C1 segment of cervical spinal cord (tissue), 14 donors: ENCODE measurements around the gene UCP2.

Source experiments
- DNase-seq, 14 donors: peaks; one replicate each; lab custom pipeline; 2025; lab: John Stamatoyannopoulos, UW

UCP2 gene, protein sequence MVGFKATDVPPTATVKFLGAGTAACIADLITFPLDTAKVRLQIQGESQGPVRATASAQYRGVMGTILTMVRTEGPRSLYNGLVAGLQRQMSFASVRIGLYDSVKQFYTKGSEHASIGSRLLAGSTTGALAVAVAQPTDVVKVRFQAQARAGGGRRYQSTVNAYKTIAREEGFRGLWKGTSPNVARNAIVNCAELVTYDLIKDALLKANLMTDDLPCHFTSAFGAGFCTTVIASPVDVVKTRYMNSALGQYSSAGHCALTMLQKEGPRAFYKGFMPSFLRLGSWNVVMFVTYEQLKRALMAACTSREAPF

DNA sequence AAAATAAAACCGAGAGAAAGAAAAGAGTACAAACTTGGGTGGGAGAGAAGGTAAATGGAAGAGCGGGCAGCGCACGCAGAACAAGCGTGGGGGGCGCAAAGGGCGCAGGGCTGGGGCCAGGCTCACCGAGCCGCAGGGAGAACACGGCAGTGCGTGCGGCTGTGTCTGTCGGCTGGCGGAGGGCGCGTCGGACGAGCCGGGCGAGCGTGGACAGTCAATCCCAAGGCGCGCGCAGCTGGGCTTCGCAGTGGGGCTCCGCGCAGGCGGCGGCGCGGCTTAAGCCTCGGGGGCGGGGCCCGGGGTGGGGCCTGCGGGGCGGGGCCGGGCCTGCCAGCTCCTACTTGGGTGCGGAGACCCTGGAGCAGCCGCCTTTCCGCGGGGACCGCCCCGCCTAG is at the start of gene UCP2:
Gene UCP2, minus strand, starts transcription at position 249 of the 395 bp plus-strand sequence. CDS start 4,465 bp downstream, outside the sequence.
- peak in 9 of 14 donors; percentile 69 to 88 (median 83) for DNase-seq

DNA sequence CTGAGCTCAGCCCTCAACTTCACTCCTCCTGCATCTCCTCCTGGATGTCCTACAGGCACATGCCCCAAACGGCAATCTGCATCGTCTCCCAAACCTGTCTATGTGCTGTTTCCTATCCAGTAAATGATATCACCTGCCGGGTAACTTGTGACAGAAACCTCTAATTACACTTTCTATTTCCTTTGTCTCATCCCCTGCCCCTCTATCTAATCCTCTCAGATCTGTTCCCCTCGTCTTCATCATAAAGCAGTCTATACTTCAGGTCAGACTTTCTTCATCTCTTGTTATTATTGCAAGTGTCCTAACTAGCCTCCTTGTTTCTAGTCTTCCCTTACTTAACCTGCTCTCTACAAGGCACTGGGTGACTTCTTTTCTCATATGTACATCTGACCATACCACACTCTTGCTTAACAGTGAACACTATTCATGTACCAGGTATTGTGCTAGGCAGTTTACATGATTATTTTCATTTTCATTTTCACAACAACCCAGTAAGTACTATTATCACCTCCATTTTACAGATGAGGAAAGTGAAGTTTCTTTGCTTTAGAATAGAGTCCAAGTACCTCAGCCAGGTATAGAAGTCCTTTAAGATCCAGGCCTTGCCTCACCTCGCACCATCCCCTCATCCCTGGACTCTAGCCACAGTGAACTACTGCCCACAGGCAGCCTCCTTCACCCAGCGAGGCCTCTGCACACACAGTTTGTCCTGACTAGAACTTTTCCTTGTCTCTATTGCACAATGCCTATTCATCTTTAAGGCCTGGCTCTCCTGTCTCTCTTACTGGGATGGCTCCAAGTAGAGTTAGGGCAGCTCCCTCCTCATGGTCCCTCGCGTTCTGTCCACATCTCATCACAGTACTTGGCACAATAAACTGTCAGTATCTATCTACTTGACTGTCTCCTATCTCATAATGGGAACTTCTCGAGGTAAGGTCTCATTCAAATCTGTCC is 48.4 kb upstream of the UCP2 start:
- no peak for DNase-seq

DNA sequence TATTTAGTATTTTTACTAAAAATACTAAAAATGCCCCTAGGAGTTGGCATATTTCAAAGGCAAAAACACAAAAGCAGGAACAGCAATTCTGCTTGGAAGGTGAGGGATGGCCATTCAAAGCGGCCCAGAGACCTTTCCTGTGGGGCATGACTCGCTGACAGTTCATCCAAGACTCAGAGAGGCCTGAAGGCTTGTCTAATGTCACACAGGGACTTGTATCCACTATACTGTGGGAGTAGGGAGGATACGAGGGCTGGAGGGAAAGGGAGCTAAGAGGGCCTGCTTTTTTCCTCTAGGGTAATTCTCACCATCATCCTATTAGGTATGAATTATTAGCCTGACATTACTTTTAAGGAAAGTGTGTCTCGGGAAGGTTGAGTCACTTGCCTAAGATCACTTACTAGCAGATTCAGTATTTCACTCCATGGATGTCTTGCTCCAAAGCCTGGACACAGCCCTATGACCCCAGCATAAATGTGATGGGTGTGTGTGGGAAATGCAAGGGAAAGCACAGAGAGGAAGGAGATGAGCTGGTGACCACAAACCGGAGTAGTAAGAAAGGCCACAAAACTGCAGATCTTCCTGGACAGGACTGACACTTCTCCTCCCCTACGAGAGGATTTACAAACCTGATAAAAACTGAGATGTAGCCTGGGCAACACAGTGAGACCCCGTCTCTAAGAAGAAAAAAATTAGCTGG is 43.0 kb upstream of the UCP2 start:
- no peak for DNase-seq

DNA sequence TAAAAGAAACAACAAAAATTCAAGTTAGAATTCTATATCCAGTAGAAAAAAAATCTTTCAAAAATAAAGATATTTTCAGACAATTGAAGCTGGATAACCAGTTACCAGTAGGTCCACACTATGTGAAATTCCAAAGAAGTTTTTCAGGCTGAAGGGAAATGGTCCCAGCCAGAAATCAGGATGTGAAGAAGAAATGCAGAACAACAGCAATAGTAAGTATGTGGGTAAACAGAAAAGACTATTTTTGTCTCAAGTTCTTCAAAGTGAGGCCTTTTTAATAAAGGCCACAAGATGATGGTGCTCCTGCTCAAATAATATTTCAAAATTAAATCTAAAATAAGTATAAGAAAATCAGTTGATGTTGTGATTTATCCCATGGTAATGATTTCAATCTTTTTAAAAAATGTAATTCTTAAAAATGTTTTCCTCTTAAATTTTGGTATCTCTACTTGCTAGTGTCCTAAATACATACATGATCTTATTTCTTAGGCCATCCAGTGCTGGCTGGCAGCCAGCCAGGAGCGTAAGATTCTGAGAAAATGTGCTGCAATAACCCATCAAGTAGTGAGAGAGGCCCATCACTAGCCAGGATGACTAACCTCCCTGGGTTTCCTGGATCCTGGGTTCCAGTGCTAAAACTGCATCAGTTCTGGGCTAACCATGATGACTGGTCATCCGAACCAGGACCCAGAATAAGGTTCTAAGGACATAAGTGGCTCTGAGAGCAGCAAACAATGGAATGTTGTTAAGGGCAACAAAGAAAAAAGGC is 41.8 kb upstream of the UCP2 start:
- no peak for DNase-seq

DNA sequence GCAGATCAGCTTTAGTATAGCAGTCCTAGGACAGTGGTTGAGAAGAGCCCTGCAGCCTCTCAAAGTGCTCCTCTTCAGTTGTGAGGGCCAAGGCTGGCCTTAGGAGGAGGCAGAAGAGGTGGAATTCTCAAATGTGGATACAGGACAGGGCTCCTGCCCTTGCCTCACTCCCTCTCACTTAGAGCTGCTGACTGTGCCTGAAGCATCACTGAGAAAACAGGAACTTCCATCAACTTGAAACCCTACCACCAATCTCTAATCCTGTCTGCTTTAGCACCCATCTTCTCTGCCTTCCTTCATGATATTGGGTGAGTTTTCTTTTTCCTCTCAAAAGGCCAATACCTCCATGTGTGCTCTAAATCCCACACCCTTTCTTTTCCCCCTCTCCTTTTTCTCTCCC is 40.6 kb upstream of the UCP2 start:
- no peak for DNase-seq

DNA sequence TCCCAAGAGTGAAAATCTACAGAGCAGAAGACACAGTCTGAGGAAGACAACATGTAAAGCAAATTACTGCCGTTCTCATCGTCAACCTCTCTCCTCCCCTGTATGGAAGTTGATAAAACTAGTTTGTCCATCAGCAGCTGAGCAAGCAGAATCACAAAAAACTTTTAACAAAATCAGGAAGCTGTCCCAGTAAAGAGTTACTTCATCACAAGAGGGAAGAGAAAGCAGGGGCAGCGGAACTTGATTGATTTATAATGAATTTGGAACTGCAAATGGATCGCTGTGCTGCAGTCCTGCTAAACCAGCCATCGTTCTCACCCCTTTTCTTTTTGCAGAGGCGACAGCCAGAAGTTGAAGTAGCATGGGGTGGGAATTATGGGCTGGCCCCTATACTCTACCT is 39.9 kb upstream of the UCP2 start:
- DNase-seq: no peak

DNA sequence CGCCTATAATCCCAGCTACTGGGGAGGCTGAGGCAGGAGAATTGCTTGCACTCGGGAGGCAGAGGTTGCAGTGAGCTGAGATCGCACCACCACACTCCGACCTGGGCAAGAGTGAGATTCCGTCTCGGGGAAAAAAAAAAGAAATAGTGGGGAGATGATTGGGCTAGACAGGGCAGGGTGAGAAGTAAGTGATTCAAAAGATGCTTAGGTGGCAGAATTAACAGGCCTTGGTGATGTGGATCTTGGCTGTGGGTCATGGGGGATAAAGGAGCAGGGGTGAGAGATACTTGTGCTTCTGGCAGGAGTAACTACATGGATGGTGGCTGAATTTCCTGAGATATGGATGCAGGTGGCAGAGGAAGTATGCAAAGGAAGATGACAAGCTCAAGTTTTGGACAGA is 39.4 kb upstream of the UCP2 start:
- DNase-seq: no peak

DNA sequence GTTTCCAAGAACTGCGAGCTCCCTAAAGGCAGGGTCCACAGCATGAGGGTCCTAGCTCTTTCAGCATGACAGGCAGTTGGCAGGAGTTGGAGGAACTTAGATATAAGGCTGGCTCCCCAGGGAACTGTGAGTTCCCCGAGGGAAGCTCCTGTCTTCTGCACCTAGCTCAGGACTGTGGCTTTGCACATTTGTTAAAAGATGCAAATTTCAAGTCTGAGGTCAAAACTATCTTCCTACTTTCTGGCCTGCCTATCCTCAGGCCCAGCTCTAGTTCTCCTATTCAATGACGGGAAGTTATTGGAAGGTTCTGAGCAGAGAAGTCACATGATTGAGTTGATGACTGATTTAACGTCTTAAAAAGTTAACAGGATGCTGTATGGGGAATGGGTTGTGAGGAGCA is 37.9 kb upstream of the UCP2 start:
- no peak for DNase-seq

DNA sequence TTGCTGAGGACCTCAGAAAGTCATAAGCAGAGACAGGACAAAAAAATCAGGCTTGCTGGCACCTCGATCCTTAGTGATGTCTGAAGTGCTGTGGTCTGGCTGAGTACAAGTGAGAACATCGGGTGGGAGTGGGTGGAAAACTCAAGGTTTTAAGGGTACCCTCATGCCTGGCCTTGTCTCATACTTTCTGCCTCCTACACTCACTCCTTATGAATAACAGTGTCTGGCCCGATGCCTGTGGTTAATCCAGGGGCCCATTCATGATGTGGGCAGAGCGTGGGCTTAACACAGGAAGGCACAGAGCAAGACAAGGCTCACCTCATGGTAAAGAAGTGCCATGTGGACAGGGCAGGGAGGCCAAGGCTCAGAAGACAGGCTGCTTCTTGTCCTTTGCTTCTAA is 37.2 kb upstream of the UCP2 start:
- no peak for DNase-seq

DNA sequence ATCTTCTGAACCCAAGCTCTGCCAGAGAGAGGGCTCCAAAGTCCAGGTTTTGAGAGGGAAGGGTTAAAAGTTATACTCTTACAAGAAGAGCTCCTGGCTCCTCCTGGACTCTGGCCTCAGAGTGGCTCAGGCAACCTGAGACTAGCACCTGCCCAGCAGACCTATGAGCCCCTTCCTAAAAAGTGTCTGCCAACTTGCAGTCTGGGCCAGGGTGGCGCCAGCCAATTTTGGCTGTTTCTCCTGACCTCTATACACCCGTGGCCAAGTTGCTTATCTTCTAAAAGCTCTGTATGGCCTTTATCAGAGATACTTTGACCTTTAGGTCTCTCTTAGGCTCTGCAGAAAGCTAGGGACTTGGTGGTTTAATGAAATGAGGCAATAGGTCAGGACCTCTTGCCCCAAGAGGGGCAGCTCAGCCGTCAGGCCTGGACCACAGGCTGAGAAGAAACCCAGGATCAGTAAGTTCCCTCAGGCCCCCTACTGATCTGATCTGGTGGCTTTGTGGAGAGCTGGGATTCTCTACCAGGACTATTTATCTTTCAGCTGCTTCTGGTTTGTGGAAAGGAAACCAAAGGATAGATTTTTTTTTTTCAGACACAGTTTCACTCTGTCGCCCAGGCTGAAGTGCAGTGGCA is 36.6 kb upstream of the UCP2 start:
- no peak for DNase-seq

DNA sequence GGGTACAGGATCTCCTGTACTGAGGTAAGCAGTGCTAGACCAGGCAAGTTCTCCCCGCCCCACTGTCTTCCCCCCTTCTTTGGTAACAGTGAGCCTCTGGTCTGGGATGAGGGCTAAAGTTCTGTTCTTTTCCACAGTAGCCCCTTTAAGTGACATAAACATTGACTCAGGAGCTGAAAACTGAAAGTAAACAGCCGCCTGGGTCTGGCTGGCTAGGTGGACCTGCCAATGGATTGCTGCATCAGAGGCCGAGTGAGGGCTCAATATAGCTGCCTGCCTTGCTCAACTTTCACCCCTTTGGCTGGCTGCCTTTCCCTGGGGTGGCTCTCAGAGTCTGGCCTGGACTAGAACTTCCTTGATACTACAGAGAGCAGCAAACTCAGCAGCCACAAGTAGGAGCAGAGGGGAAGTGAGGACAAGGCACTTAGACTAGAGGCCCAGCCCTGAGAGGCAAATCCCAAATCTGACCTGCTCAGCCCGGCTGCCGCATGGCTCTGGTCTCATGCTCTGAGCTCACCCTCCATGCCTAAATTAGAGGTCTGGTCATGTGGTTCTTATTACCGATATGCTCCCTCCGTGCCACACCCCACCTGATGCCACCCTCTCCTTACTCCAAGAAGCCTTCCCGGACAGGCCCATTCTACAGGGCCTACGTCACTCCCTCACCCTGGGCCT is 35.8 kb upstream of the UCP2 start:
- peak in 11 of 14 donors; percentile 17 to 79 (median 63) for DNase-seq

DNA sequence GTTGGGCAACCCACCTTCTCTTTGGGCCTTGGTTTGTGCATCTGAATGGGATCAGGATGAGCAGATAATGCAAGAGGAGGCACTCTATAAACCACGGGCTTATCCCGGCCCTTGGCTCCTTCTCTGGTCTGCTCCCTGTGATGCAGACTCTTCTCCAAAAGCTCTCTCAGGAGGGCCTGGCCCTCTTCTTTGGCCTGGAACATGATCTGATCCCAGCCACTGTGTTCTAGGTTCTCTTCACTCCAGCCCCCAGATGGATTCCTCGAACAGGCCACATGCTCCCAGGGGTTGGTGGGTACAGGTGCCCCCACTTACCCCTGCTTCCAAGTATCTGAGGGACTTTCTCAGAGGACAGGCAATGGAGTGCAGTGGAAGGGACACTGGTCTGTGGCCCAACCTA is 35.0 kb upstream of the UCP2 start:
- no peak for DNase-seq

DNA sequence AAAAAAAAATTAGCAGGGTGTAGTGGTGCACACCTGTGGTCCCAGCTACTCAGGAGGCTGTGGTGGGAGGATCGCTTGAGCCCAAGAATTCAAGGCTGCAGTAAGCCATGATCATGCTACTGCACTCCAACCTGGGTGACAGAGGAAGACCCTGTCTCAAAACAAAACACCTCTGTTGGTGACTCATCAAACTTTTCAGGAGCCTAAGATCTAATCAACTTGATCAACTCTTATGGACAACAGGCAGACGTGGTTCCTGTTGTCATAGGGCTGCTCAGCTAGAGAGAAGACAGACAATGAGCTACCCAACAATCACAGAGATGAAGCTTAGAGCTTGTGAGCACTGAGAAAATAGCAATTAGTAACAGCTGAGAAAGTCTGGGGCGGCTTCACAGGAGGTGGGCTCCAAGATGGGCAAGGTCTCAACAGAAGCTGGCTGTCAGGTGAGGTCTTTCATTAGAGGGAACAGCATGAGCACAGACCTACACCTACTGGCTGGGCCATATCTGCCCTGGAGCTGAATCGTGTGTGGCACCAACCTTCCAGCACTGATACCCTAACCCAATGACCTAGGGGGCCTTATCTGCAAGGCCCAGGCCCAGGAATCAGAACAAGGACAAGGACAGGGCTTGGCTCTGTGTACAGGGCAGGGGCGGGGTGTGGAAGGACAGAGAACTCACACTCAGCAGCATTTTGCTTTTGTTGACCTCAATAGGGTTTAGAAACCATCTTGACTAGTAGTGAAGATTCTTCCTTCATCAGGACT is 33.5 kb upstream of the UCP2 start:
- DNase-seq: no peak

DNA sequence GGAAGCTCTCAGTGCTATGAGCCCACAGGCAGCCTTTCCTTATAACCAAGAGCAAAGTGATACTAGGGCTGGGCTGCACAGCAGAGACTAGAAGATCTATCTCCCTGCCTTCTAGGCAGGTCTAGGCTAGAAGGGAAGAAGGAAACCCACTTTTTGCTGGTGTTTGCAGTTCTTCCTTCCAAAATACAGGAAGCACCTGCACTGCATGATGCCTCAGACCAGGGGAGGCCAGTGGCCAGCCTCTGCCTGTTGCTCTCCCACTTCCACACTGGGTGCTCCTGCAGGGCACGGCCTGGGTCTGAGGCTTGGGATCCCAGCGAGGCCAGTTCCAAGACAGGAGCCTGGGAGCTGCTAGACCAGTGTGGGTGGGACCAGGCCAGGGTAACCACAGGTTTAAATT is 32.2 kb upstream of the UCP2 start:
- no peak for DNase-seq

DNA sequence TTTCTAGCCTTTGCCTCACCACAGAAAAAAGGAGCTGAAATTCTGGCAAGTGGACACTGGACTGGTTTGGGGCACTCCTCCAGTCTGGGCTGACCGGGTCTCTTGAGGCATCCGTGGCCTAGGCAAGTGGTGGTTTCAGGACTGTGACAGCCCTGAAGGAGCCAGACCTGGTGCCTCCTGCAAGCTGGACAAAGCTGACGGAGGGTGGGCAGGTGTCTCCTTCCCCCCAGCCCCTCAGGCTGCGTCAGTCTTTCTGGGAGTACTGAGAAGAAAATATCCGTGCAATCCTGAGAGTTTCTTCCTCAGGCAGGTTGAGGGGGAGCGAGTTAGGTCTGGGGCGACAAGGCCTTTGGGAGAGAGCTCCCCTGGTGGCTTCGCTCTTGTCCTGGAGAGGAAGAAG is 30.5 kb upstream of the UCP2 start:
- DNase-seq: no peak

DNA sequence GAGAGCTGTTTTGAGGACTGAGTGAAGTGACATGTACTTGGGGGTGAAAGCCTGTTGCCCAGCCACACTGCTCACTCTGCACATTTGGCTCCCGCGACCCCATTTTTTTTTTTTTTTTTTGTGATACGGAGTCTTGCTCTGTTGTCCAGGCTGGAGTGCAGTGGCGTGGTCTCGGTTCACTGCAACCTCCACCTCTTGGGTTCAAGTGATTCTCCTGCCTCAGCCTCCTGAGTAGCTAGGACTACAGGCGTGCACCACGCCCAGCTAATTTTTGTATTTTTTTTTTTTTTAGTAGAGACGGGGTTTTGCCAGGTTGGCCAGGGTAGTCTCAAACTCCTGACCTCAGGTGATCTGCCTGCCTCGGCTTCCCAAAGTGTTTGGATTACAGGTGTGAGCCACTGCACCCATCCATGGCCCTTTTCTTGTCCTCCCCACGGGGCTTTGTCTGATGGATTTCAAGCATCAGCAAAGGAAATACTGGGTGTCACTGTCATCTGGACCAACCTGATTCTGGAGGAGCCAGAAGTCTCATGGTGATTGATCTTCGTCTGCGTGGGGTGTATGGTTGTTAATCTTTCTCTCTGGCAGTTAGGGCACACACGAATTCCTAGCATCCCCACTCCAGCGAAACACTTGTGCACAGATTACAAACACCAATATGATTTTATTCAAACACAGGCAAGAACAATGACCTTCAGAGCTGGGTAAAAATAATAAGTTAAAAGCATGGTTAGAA is 29.6 kb upstream of the UCP2 start:
- DNase-seq: no peak

DNA sequence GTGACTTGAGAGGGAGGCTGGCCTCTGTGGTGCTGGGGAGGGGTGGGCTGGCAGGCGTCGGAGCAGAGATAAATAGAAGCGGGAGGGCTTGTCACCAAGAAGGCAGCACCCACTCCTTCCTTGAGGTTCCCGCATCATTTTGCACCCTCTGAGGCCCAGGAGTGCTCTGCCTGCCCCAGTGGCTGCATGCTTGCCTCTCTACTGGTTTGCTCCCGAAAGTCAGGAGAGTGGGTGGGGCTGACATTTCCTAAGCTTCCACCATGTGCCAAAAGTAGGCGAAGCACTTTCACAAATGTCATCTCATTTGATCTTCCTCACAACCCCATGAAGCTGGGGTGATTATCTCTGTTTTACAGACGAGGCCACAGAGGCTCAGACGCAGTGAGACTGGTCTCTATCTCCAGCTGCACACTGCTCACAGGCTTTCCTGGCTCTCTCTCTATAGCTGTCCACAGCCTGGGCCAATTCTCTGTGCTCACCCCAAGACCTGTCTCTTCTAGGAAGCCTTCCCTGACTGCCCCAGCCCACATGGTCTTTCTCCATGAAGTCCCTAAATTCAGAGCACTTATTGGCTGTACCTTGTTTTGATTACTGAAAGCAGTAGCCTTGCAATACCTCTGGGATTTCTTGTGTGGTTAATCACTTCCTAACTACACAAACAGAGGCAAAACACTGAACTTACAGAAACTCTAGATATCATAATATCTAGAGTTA is 28.9 kb upstream of the UCP2 start:
- no peak for DNase-seq
